PFSK-1 (cell line): ENCODE results near the gene HAGH.

Experiments used
- POLR2AphosphoS5 ChIP-seq: IDR thresholded peaks from 2 replicates; pipeline ENCODE4 v1.6.1; 2012; ENCODE audit warnings: low read depth, mild to moderate bottlenecking, control low read depth, low read length, moderate library complexity
- REST ChIP-seq, 2 experiments: IDR thresholded peaks; 2 replicates each; pipeline versions ENCODE4 v1.6.1 to v1.8.0; 2011 to 2012; ENCODE audit warnings: low read depth in 2 of 2, low read length in 2 of 2, control low read depth in 1 of 2, inconsistent platforms in 1 of 2, mild to moderate bottlenecking in 1 of 2, moderate library complexity in 1 of 2; ENCODE audit not compliant: insufficient read depth in 1 of 2
- SIN3A ChIP-seq: IDR thresholded peaks from 2 replicates; pipeline ENCODE4 v1.6.1; 2012; ENCODE audit warnings: mild to moderate bottlenecking, low read length, moderate library complexity, borderline replicate concordance; ENCODE audit not compliant: insufficient read depth
- TAF1 ChIP-seq: IDR thresholded peaks from 2 replicates; pipeline ENCODE4 v1.6.1; 2012; ENCODE audit warnings: low read length, control low read depth, borderline replicate concordance; ENCODE audit not compliant: insufficient read depth

- no peak for TF ChIP-seq TAF1
- no peak for TF ChIP-seq REST (IDR thresholded peaks at IDR 0.05; ENCODE audit: insufficient read depth in 1 of 2, low read depth in 2 of 2, low read length in 2 of 2)
- TF ChIP-seq POLR2AphosphoS5 = no peak
- TF ChIP-seq SIN3A = no peak
These were observed 30.9 kb upstream of the HAGH start for GRCh38 chr16:1857433-1858097.
